Kidney (tissue), 14 donors: ENCODE data around the gene PRKAR1B. TPM values are rescaled to one million over a fixed set of nuclear protein-coding genes. Genes with fewer than 3 reads are reported as not detected.

Experiments
- DNase-seq, 5 donors: peaks; one replicate each; pipeline ENCODE4 v3.0.0-alpha.2; 2013 to 2020
- FAIRE-seq: peaks from 2 replicates; lab custom pipeline; 2012; peaks lifted over from hg19 to GRCh38; lab: Jason Lieb, UNC
- H3K27ac ChIP-seq, 2 donors: one replicate each; pipeline ENCODE4 v1.7.0; 2013; ENCODE audit warnings: low read depth in 2 of 2, low read length in 2 of 2, inconsistent platforms in 1 of 2
- H3K27me3 ChIP-seq: one replicate; pipeline ENCODE4 v1.7.1; 2013; ENCODE audit warnings: low read length, inconsistent platforms; ENCODE audit not compliant: control insufficient read depth, insufficient read depth
- H3K36me3 ChIP-seq, 3 donors: one replicate each; pipeline versions ENCODE4 v1.7.0 to v1.7.1; 2013; ENCODE audit warnings: low read length in 3 of 3, control low read depth in 1 of 3, inconsistent platforms in 1 of 3; ENCODE audit not compliant: insufficient read depth in 3 of 3, control insufficient read depth in 2 of 3
- H3K4me1 ChIP-seq, 3 donors: one replicate each; pipeline versions ENCODE4 v1.7.0 to v1.7.1; 2013; ENCODE audit warnings: low read length in 3 of 3, inconsistent platforms in 1 of 3, low read depth in 1 of 3; ENCODE audit not compliant: control insufficient read depth in 2 of 3, insufficient read depth in 2 of 3
- H3K4me3 ChIP-seq, 3 donors: one replicate each; pipeline versions ENCODE4 v1.7.0 to v1.8.1; 2013; ENCODE audit warnings: low read length in 3 of 3, control low read depth in 1 of 3, inconsistent platforms in 1 of 3
- H3K9ac ChIP-seq, 3 donors: one replicate each; pipeline versions ENCODE4 v1.7.0 to v1.7.1; 2013; ENCODE audit warnings: low read length in 3 of 3, control low read depth in 1 of 3, inconsistent platforms in 1 of 3
- H3K9me3 ChIP-seq, 3 donors: one replicate each; pipeline versions ENCODE4 v1.7.0 to v1.7.1; 2013; ENCODE audit warnings: low read length in 3 of 3, control low read depth in 1 of 3, inconsistent platforms in 1 of 3; ENCODE audit not compliant: control insufficient read depth in 2 of 3, insufficient read depth in 1 of 3
- intact Hi-C: fragments of 100-400 bp; cut with DNase I; formaldehyde crosslinking; loops from one replicate; pipeline ENCODE4 v1.11.1; 2022
- polyA plus RNA-seq: library from polyadenylated mRNA; stranded (reverse); fragments of 350-450 nt; fragmentation: Illumina TruSeq; extraction: RNeasy Lipid Tissue Mini Kit (QIAGEN cat#74804); gene quantifications from one replicate; pipeline ENCODE4 v1.2.3, GENCODE V29; 2014; ENCODE audit warnings: low read depth, low replicate concordance; ENCODE audit not compliant: insufficient read depth
- total RNA-seq: library from RNA; stranded (reverse); fragmentation: NEBNext Ultra II Directional; extraction: Animal tissue kit (Norgen Biotek cat#: 25700); gene quantifications from one replicate; pipeline ENCODE4 v1.2.1, GENCODE V29; 2021
- TF ChIP-seq, protein P1 (sequence below): IDR thresholded peaks from 3 replicates; pipeline ENCODE4 v1.5.1; 2012; ENCODE audit warnings: mild to moderate bottlenecking, moderate library complexity, borderline replicate concordance; ENCODE audit not compliant: insufficient read depth; ENCODE audit errors: extremely low read depth
- donor health status: control.
- donor health status: control.
- donor health status: control.
- donor health status: control.
- donor health status: control.
- donor health status: DM: yes; HTN: yes; CAD: no.
- donor health status: Normal renal cell carcinoma (clear cell type).

The PRKAR1B gene
- total and polyA plus RNA-seq, 2 donors from 2014 or later: 15.9 to 21.4 TPM

DNA sequence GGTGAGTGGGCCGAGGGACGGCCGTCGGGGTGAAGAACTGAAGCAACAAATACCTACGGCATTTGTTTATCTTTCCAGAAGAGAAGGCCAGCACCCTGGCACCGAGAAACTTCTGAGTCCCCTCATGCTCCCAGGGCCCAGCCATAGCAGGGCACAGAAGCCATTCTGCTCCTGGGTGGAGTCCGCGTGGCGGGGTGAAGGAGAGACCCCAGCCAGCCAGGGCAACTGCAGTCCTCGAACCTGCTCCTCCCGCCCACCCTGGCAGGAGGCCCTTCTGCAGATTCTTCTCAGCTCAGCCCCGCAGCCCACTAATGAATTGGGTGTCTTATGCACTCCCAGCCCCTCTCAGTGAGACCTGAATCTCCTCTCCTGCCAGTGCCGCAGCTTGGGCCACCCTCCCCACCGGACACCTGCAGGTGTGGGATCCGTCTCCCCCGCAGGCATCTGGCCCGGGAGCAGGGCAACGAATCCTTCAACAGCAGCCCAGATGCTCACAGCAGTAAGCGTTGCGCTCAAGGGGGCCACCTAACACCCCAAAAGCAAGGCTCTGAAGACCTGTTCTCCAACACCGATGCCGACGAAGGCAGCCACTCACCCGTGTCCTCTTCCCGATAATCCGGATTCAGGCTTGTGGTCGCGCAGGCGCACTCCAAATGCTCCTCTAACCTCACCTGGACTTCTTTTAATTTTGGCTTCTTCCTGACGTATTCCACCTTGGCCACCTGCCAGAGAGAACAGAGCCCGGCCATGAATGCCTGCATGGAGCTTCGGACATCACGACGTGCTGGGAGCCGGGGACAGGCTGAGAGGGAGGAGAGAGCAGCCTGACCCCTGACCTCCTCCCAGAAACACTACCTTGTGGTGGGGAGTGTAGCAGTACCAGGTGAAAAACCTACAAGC, 226.3 kb downstream of the PRKAR1B start:
- H3K27ac ChIP-seq: no peak overlapping the region

DNA sequence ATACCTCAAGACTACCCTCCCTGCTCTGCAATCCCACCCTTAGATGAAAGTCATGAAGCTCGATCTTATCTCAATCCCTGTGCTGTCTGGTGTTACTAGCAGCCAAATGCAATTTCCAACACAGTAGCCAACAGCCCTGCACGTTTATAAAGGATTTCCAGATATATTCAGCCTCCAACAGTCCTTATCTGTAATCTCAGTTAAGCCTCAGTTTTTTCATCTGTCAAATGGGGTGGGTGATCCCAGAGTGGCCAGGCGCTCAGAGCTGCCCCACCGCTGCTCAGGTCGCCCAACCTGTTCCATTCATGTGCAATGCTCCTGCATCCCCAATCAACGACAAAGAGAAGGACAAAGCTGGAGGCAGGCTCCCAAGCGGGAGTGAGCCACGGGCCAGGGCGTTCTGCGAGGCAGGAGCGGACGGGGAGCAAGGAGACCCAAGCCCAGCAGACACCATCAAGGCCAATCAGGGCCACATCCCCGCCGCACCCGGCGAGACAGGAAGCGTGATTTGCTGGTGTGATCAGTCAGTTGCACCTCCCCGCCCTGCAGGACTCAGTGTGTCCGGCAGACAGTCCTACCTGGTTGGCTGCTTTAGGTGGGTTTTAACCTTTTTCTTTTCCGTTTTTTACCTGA, 227.1 kb downstream of the PRKAR1B start:
- Histone ChIP-seq H3K27me3 (no peaks in the 10 kb centered on the region), H3K4me1 (peaks cover 0 to 17% (median 9%) of the 10 kb centered on the region in 3 donors), H3K9me3 (peaks cover 0 to 3% (median 0%) of the 10 kb centered on the region in 3 donors), H3K4me3 (no peak overlapping the region), H3K9ac (no peak overlapping the region), H3K27ac (no peak overlapping the region), H3K36me3 (peaks cover 5 to 23% (median 14%) of the 10 kb centered on the region in 3 donors)
- intact Hi-C loops: no loop called here
- TF ChIP-seq, protein P1, sequence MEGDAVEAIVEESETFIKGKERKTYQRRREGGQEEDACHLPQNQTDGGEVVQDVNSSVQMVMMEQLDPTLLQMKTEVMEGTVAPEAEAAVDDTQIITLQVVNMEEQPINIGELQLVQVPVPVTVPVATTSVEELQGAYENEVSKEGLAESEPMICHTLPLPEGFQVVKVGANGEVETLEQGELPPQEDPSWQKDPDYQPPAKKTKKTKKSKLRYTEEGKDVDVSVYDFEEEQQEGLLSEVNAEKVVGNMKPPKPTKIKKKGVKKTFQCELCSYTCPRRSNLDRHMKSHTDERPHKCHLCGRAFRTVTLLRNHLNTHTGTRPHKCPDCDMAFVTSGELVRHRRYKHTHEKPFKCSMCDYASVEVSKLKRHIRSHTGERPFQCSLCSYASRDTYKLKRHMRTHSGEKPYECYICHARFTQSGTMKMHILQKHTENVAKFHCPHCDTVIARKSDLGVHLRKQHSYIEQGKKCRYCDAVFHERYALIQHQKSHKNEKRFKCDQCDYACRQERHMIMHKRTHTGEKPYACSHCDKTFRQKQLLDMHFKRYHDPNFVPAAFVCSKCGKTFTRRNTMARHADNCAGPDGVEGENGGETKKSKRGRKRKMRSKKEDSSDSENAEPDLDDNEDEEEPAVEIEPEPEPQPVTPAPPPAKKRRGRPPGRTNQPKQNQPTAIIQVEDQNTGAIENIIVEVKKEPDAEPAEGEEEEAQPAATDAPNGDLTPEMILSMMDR: no peak
- FAIRE-seq (no peak), DNase-seq (peak in 1 of 5 donors; percentile 51)

More for the DNA sequence above, 226.3 kb downstream of the PRKAR1B start:
- H3K9me3 ChIP-seq: peaks cover 0 to 3% (median 0%) of the 10 kb centered on the region in 3 donors
- peaks cover 0 to 17% (median 9%) of the 10 kb centered on the region in 3 donors for H3K4me1 ChIP-seq
- no peaks in the 10 kb centered on the region for H3K27me3 ChIP-seq
- no peak overlapping the region for H3K4me3 ChIP-seq
- no peak overlapping the region for H3K9ac ChIP-seq
- intact Hi-C loops: no loop called here
- peaks cover 5 to 23% (median 14%) of the 10 kb centered on the region in 3 donors for H3K36me3 ChIP-seq
- DNase-seq: peak in 1 of 5 donors; percentile 64
- FAIRE-seq: no peak
- TF ChIP-seq, protein P1: no peak

Other genes starting within 250 kb of the PRKAR1B start
- gene PDGFA, start 207.4 kb downstream of the PRKAR1B start, total RNA-seq: 53.0 TPM
- 14.1 TPM for gene PDGFA, start 207.4 kb downstream of the PRKAR1B start, polyA plus RNA-seq
- 29.7 TPM for gene DNAAF5, start 582 bp downstream of the PRKAR1B start, total RNA-seq
- 11.6 TPM for gene DNAAF5, start 582 bp downstream of the PRKAR1B start, polyA plus RNA-seq
- gene SUN1, start 105.2 kb upstream of the PRKAR1B start, total RNA-seq: 168 TPM
- 40.4 TPM for gene SUN1, start 105.2 kb upstream of the PRKAR1B start, polyA plus RNA-seq
- 44.8 TPM for gene GET4, start 149.3 kb upstream of the PRKAR1B start, total RNA-seq
- 80.8 TPM for gene GET4, start 149.3 kb upstream of the PRKAR1B start, polyA plus RNA-seq
- 48.2 TPM for gene ADAP1, start 227.4 kb upstream of the PRKAR1B start, total RNA-seq
- gene ADAP1, start 227.4 kb upstream of the PRKAR1B start, polyA plus RNA-seq: 36.4 TPM
- 14.7 TPM for gene COX19, start 248.3 kb upstream of the PRKAR1B start, total RNA-seq
- gene COX19, start 248.3 kb upstream of the PRKAR1B start, polyA plus RNA-seq: 4.8 TPM